Testis (tissue), 3 donors: ENCODE data around the gene VOPP1. TPM values are rescaled to one million over a fixed set of nuclear protein-coding genes. Genes with fewer than 3 reads are reported as not detected.

ENCODE experiments used
- DNase-seq: peaks from one replicate; pipeline ENCODE4 v3.0.0-alpha.2; 2019
- H3K27ac ChIP-seq, 2 donors: fragments of 200-600 bp; sonication (generic); one replicate each; pipeline ENCODE4 v1.5.1; 2019
- H3K27me3 ChIP-seq: fragments of 200-600 bp; sonication (generic); one replicate; pipeline ENCODE4 v1.5.1; 2019
- H3K36me3 ChIP-seq: fragments of 200-600 bp; sonication (generic); one replicate; pipeline ENCODE4 v1.5.1; 2017; ENCODE audit warnings: low read depth; ENCODE audit errors: missing control alignments
- H3K4me1 ChIP-seq: fragments of 200-600 bp; sonication (generic); one replicate; pipeline ENCODE4 v1.5.1; 2019
- H3K4me3 ChIP-seq, 2 donors: fragments of 200-600 bp; sonication (generic); one replicate each; pipeline ENCODE4 v1.5.1; 2017 to 2019
- H3K9me3 ChIP-seq: fragments of 200-600 bp; sonication (generic); one replicate; pipeline ENCODE4 v1.5.1; 2017
- CTCF ChIP-seq, 3 experiments: fragments of 450-650 bp in 2 of 3; fragments of 200-600 bp in 1 of 3; sonication (generic) in 1 of 3; IDR thresholded peaks; one replicate each; pipeline ENCODE4 v1.5.1; 2016 to 2019; ENCODE audit warnings: antibody characterized with exemption in 3 of 3, mild to moderate bottlenecking in 2 of 3, moderate library complexity in 1 of 3
- POLR2A ChIP-seq: fragments of 450-650 bp; IDR thresholded peaks from one replicate; pipeline ENCODE4 v1.6.1; 2017; ENCODE audit warnings: antibody characterized with exemption, mild to moderate bottlenecking, moderate library complexity
- WGBS, 2 donors: methylation state at CpG; one replicate each; pipeline ENCODE4 v1.1.5; 2018; 5-methylcytosine and 5-hydroxymethylcytosine counted together
- intact Hi-C: fragments of 100-400 bp; cut with DNase I; formaldehyde crosslinking; loops from one replicate; pipeline ENCODE4 v1.15.1; 2023; ENCODE audit warnings: low total_unique reads
- polyA plus RNA-seq: library from polyadenylated mRNA; stranded (reverse); fragments of 350-450 nt; fragmentation: Illumina TruSeq; extraction: RNeasy Lipid Tissue Mini Kit (QIAGEN cat#74804); gene quantifications from one replicate; pipeline ENCODE4 v1.2.3, GENCODE V29; 2014; ENCODE audit warnings: low read depth, low replicate concordance; ENCODE audit not compliant: insufficient read depth
- total RNA-seq, 2 donors: library from RNA; depleted of rRNA; stranded (reverse); fragments of >200 nt; gene quantifications; one replicate each; pipeline ENCODE4 v1.2.3, GENCODE V29; 2016

VOPP1 gene
- total and polyA plus RNA-seq, 3 donors from 2014 or later: 25.0 to 29.3 (median 26.6) TPM

- Histone ChIP-seq H3K4me1 (peaks cover 23% of the 10 kb centered on the region), H3K9me3 (no peaks in the 10 kb centered on the region), H3K4me3 (no peak overlapping the region), H3K36me3 (no peaks in the 10 kb centered on the region), H3K27ac (no peak overlapping the region), H3K27me3 (no peaks in the 10 kb centered on the region)
- intact Hi-C loops: no loop called here
- WGBS, 2 donors: 52 to 53% methylated on average over 7 of the region's 7 CpGs
- no peak for TF ChIP-seq POLR2A
- DNase-seq: no peak
Observed at GRCh38 chr7:55569269-55569663, 3.0 kb downstream of the VOPP1 start.

- no peak for DNase-seq
- no peak overlapping the region for H3K27ac ChIP-seq
- H3K4me1 ChIP-seq: peaks cover 18% of the 10 kb centered on the region
- no peak overlapping the region for H3K4me3 ChIP-seq
- H3K9me3 ChIP-seq: no peaks in the 10 kb centered on the region
- 56 to 62% methylated on average over 4 of the region's 4 CpGs for WGBS, 2 donors
- intact Hi-C loops: no loop called here
- TF ChIP-seq POLR2A (no peak), CTCF (IDR thresholded peaks at IDR 0.05) (no peak)
- H3K27me3 ChIP-seq: no peaks in the 10 kb centered on the region
- no peaks in the 10 kb centered on the region for H3K36me3 ChIP-seq
Observed at GRCh38 chr7:55568613-55569268, 3.6 kb downstream of the VOPP1 start.

GRCh38 chr7:55567571-55567970 lies 4.7 kb downstream of the VOPP1 start:
- Histone ChIP-seq H3K4me3 (no peak overlapping the region), H3K36me3 (no peaks in the 10 kb centered on the region), H3K27me3 (no peaks in the 10 kb centered on the region), H3K9me3 (no peaks in the 10 kb centered on the region), H3K4me1 (peaks cover 6% of the 10 kb centered on the region), H3K27ac (no peak overlapping the region)
- TF ChIP-seq POLR2A (no peak), CTCF (IDR thresholded peaks at IDR 0.05) (no peak)
- intact Hi-C loops: no loop called here
- no peak for DNase-seq
- 67 to 79% methylated on average over 3 of the region's 3 CpGs for WGBS, 2 donors

GRCh38 chr7:55565681-55566080 lies 6.6 kb downstream of the VOPP1 start:
- 66 to 77% methylated on average over 3 of the region's 3 CpGs for WGBS, 2 donors
- Histone ChIP-seq H3K27ac (no peak overlapping the region), H3K4me1 (peaks cover 4% of the 10 kb centered on the region), H3K9me3 (no peaks in the 10 kb centered on the region), H3K4me3 (no peak overlapping the region), H3K27me3 (no peaks in the 10 kb centered on the region), H3K36me3 (no peaks in the 10 kb centered on the region)
- intact Hi-C loops: no loop called here
- no peak for DNase-seq
- TF ChIP-seq POLR2A (no peak), CTCF (IDR thresholded peaks at IDR 0.05) (no peak)

GRCh38 chr7:55563596-55564325 lies 8.5 kb downstream of the VOPP1 start:
- H3K4me3 ChIP-seq: no peak overlapping the region
- no peak overlapping the region for H3K27ac ChIP-seq
- 79% methylated on average over 4 of the region's 4 CpGs for WGBS, 2 donors
- TF ChIP-seq CTCF (IDR thresholded peaks at IDR 0.05) (no peak), POLR2A (no peak)
- H3K4me1 ChIP-seq: no peaks in the 10 kb centered on the region
- H3K9me3 ChIP-seq: no peaks in the 10 kb centered on the region
- intact Hi-C loops: no loop called here
- H3K27me3 ChIP-seq: no peaks in the 10 kb centered on the region
- no peaks in the 10 kb centered on the region for H3K36me3 ChIP-seq
- no peak for DNase-seq
